Measurements from ENCODE around the gene RFT1. TPM values are rescaled to one million over a fixed set of nuclear protein-coding genes. Genes with fewer than 3 reads are reported as not detected.

The RFT1 gene
- total and polyA plus RNA-seq, 2 of the 13 experiments (the other 11 are each of a cell fraction or from before 2014, with no cell fraction given), result 23.2 to 37.0 TPM

- no peak for TF ChIP-seq ZNF660 (CRISPR knock-in tag; IDR thresholded peaks at IDR 0.05; ENCODE audit: borderline replicate concordance, low read depth)
- no peak for TF ChIP-seq ZNF614 (CRISPR knock-in tag; IDR thresholded peaks at IDR 0.05; ENCODE audit: borderline replicate concordance)
- no peak for TF ChIP-seq ZNF550 (CRISPR knock-in tag; IDR thresholded peaks at IDR 0.05; ENCODE audit: borderline replicate concordance)
- TF ChIP-seq FOXA3 (CRISPR knock-in tag; IDR thresholded peaks at IDR 0.05), result no peak
- no peak for TF ChIP-seq NAIF1 (CRISPR knock-in tag; IDR thresholded peaks at IDR 0.05; ENCODE audit: borderline replicate concordance)
- no peak for TF ChIP-seq MED1 (CRISPR knock-in tag; IDR thresholded peaks at IDR 0.05)
- no peak for TF ChIP-seq DNMT3B (CRISPR knock-in tag; conservative IDR thresholded peaks at IDR 0.05)
Measured at GRCh38 chr3:53147903-53148400, 17.7 kb upstream of the RFT1 start (continued).

DNA sequence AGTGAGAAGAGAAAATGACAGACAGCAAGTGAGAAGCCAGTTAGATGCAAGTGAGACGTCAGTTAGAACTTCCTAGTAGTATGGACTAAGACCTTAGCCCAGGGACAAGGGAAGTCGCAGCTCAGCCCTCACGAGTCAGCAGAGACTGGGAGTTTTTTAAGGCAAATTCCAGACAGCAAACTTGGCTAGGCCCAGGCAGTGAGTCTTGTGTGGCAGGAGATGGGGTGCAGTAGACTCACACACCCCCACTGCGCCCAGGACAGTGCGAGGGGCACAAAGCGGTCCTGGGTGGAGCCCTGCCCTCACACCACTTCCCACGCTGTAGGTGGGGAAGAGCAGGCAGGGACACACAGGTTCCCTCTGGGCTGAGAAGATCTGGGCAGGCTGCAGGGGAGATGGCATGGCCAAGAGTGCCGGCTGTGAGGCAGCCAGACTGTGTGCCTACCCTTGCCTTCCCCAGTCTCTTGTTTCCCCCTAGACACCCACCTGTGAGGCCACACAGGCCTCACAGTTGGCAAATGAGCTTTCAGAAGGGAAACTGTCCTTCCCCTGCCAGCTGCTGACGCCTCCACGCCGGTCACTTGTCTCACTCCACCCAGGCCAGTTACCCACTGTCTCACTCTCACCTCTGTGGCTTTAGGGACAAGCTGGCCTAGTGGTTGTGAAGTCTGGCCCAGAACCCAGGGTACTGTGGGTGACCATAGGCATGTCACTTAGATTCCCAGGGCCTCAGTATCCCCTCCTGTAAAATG is 17.1 kb upstream of the RFT1 start:
- FAIRE-seq, result no peak
- H2AFZ ChIP-seq (ENCODE audit: low read length), result no peak overlapping the region
- BruUV-seq (replicated peaks), result no TSS peak
- intact Hi-C loops (cut with micrococcal nuclease; ENCODE audit: unreplicated experiment) (no loop called here), in situ Hi-C loops (cut with HindIII; ENCODE audit: extremely low pct_ligation_motif_present, low pct_unique_long_range_greater_than_20kb) (no loop called here)
- H3K27ac ChIP-seq (ENCODE audit: extremely low read length, insufficient read depth, low read length), result no peak overlapping the region
- H3K36me3 ChIP-seq (replicated peaks in 1 of 2; ENCODE audit: control insufficient read depth in 1 of 2, insufficient read depth in 2 of 2, low read length in 2 of 2), result no peaks in the 10 kb centered on the region
- H3K4me3 ChIP-seq (replicated peaks in 1 of 3; ENCODE audit: insufficient read depth in 1 of 3, low read depth in 2 of 3, low read length in 3 of 3), result no peak overlapping the region
- 24% methylated on average over 6 of the region's 11 CpGs for WGBS (ENCODE audit: low lambda C conversion rate)
- no peak overlapping the region for H3K4me2 ChIP-seq (ENCODE audit: low read depth, low read length)
- H4K20me1 ChIP-seq (ENCODE audit: insufficient read depth, low read length), result no peaks in the 10 kb centered on the region
- H3K9me3 ChIP-seq (ENCODE audit: low read length), result no peaks in the 10 kb centered on the region
- DNase-seq (ENCODE audit: low spot score), result no peak
- ChIA-PET CTCF (ENCODE audit: low intra/inter-chr PET ratio, low total read pairs) (no interaction called here), POLR2A (no interaction called here)
- TF ChIP-seq ZNF629 (CRISPR knock-in tag; conservative IDR thresholded peaks at IDR 0.05) (0 out of 2 replicates have a peak, but pooled peaks have one; percentile 33), PHF21A (CRISPR knock-in tag; IDR thresholded peaks at IDR 0.05) (no peak)
- H3K4me1 ChIP-seq (ENCODE audit: insufficient read depth, low read length), result peaks cover 55% of the 10 kb centered on the region
- H3K27me3 ChIP-seq (ENCODE audit: control insufficient read depth in 1 of 2, insufficient read depth in 2 of 2, low read length in 2 of 2), result peaks cover 2 to 64% of the 10 kb centered on the region in 2 experiments; a peak in 4 of 5 replicates
- ATAC-seq, result no peak
- H3K79me2 ChIP-seq (ENCODE audit: insufficient read depth, low read length), result no peaks in the 10 kb centered on the region
- H3K9ac ChIP-seq (ENCODE audit: insufficient read depth, low read depth, low read length), result no peak overlapping the region
